Measurements from ENCODE around the gene EDA.

Gene EDA

DNA sequence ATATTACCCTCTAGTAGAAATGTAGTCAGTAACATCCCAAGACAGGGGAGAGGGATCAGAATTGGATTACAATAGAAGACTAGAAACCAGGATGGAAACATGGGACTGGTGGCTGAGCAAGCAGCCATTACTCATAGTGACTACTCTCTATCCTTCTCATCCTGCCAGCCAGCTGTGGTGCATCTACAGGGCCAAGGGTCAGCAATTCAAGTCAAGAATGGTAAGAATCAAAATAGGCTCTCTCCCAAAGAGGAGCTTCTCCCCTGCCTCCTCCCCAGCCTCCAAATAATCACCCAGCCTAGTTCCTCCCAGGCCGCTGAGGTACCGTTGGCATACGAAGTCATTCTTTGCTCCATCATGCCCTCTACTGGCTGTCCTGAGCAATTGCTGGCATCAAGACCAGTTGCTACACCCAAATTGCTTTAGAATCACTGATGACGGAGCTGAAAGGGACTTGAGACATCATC is 414.4 kb downstream of the EDA start:
- Histone ChIP-seq H3K23ac (ENCODE audit: low read length) (no peak overlapping the region), H3K4me1 (ENCODE audit: control insufficient read depth in 1 of 2, insufficient read depth in 2 of 2, low read length in 2 of 2) (no peaks in the 10 kb centered on the region), H2BK120ac (ENCODE audit: insufficient read depth, low read length, poor library complexity) (no peak overlapping the region), H3K27ac (ENCODE audit: low read depth, low read length) (no peak overlapping the region), H2BK5ac (ENCODE audit: low read depth, low read length, poor library complexity) (no peak overlapping the region), H3K9me3 (ENCODE audit: insufficient read depth, low read depth, low read length) (no peaks in the 10 kb centered on the region), H3K18ac (ENCODE audit: low read length) (no peak overlapping the region), H2AK5ac (ENCODE audit: low read length) (no peak overlapping the region), H4K8ac (ENCODE audit: low read depth, low read length) (no peak overlapping the region), H3K36me3 (ENCODE audit: control insufficient read depth in 1 of 2, insufficient read depth in 2 of 2, low read length in 2 of 2) (no peaks in the 10 kb centered on the region), H3K14ac (ENCODE audit: low read length) (no peak overlapping the region), H3K27me3 (ENCODE audit: insufficient read depth, low read length) (no peaks in the 10 kb centered on the region), H3K4me2 (ENCODE audit: low read length) (no peak overlapping the region), H3K9ac (ENCODE audit: low read length) (no peak overlapping the region), H3K79me1 (ENCODE audit: low read length) (no peaks in the 10 kb centered on the region), H3K4me3 (ENCODE audit: low read depth, low read length) (no peak overlapping the region), H2AFZ (ENCODE audit: insufficient read depth, low read length, poor library complexity) (no peak overlapping the region), H4K12ac (ENCODE audit: low read depth, low read length) (no peak overlapping the region), H4K91ac (ENCODE audit: low read depth, low read length) (no peak overlapping the region), H3K4ac (ENCODE audit: low read depth, low read length) (no peak overlapping the region), H3K79me2 (ENCODE audit: control insufficient read depth, insufficient read depth, low read length, poor library complexity) (no peaks in the 10 kb centered on the region), H2BK12ac (ENCODE audit: low read length) (no peak overlapping the region)
- WGBS (ENCODE audit: extremely low coverage, insufficient coverage, insufficient read length): no CpG with 5 or more reads among the region's 4 CpGs
- peak; percentile 24 to 61 for DNase-seq

DNA sequence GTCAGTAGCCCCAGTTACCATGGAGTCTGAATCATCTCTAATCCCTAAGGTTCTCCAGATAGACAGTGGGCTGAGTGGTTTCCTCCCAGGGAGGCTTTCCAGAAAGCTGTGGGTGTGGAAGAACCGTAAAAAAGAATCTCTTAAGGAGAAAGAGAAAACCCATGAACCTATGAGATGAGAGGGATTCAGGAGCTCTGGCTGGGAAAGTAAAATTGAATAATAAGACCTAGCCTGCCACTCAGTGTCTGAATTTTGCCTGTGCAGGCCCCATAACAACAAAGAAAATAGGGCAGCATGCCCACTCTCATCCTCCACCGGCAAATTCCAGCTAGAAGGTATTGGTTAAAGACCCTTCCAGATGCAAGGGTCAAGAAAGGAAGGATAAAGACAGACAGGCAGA is 416.9 kb downstream of the EDA start:
- no peak overlapping the region for H2AFZ ChIP-seq (ENCODE audit: insufficient read depth, low read length, poor library complexity)
- no CpG with 5 or more reads among the region's 2 CpGs for WGBS (ENCODE audit: extremely low coverage, insufficient coverage, insufficient read length)
- no peak overlapping the region for H4K8ac ChIP-seq (ENCODE audit: low read depth, low read length)
- no peak overlapping the region for H2BK12ac ChIP-seq (ENCODE audit: low read length)
- H3K14ac ChIP-seq (ENCODE audit: low read length): no peak overlapping the region
- H3K9ac ChIP-seq (ENCODE audit: low read length): no peak overlapping the region
- H3K27ac ChIP-seq (ENCODE audit: low read depth, low read length): no peak overlapping the region
- no peak overlapping the region for H2AK5ac ChIP-seq (ENCODE audit: low read length)
- H3K18ac ChIP-seq (ENCODE audit: low read length): no peak overlapping the region
- DNase-seq: no peak
- H3K23ac ChIP-seq (ENCODE audit: low read length): no peak overlapping the region
- H3K36me3 ChIP-seq (ENCODE audit: control insufficient read depth in 1 of 2, insufficient read depth in 2 of 2, low read length in 2 of 2): no peaks in the 10 kb centered on the region
- H4K91ac ChIP-seq (ENCODE audit: low read depth, low read length): no peak overlapping the region
- H3K79me2 ChIP-seq (ENCODE audit: control insufficient read depth, insufficient read depth, low read length, poor library complexity): no peaks in the 10 kb centered on the region
- H3K4ac ChIP-seq (ENCODE audit: low read depth, low read length): no peak overlapping the region
- no peak overlapping the region for H2BK5ac ChIP-seq (ENCODE audit: low read depth, low read length, poor library complexity)
- no peaks in the 10 kb centered on the region for H3K79me1 ChIP-seq (ENCODE audit: low read length)
- no peak overlapping the region for H3K4me3 ChIP-seq (ENCODE audit: low read depth, low read length)
- no peak overlapping the region for H4K12ac ChIP-seq (ENCODE audit: low read depth, low read length)
- no peaks in the 10 kb centered on the region for H3K27me3 ChIP-seq (ENCODE audit: insufficient read depth, low read length)
- H2BK120ac ChIP-seq (ENCODE audit: insufficient read depth, low read length, poor library complexity): no peak overlapping the region
- H3K9me3 ChIP-seq (ENCODE audit: insufficient read depth, low read depth, low read length): no peaks in the 10 kb centered on the region
- no peaks in the 10 kb centered on the region for H3K4me1 ChIP-seq (ENCODE audit: control insufficient read depth in 1 of 2, insufficient read depth in 2 of 2, low read length in 2 of 2)
- no peak overlapping the region for H3K4me2 ChIP-seq (ENCODE audit: low read length)

DNA sequence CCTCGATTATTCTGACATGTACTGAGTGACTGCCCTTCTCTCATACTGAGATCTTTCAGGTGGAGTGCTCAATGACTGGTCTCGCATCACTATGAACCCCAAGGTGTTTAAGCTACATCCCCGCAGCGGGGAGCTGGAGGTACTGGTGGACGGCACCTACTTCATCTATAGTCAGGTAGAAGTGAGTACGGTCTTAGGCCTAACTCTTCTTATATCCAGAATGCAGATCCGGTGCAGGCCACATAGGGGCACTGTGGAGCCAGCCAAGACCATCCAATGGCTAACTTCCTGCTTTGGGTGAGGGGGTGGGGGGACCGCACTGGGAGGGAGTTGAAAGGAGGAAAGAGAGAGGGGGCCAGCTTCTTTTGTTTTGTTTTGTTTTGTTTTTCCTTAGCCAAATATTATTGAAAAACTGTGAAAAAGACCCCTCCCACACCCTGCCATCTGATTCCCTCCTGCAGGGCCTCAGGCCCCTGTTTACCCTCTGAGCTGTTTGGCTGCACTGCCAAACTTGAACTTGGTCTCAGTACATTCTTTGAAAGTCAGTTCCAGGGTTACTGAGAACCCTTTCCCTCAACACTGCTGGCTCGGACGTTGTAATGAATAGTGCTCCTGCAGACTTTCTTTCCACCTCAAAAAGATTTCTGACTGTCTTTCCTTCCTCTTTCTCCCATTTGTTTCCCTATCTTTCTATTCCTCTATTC is 417.6 kb downstream of the EDA start:
- Histone ChIP-seq H3K27me3 (ENCODE audit: insufficient read depth, low read length) (no peaks in the 10 kb centered on the region), H4K91ac (ENCODE audit: low read depth, low read length) (no peak overlapping the region), H3K36me3 (ENCODE audit: control insufficient read depth in 1 of 2, insufficient read depth in 2 of 2, low read length in 2 of 2) (no peaks in the 10 kb centered on the region), H2AFZ (ENCODE audit: insufficient read depth, low read length, poor library complexity) (no peak overlapping the region), H3K79me2 (ENCODE audit: control insufficient read depth, insufficient read depth, low read length, poor library complexity) (no peaks in the 10 kb centered on the region), H3K9ac (ENCODE audit: low read length) (no peak overlapping the region), H2AK5ac (ENCODE audit: low read length) (no peak overlapping the region), H3K14ac (ENCODE audit: low read length) (no peak overlapping the region), H3K4me3 (ENCODE audit: low read depth, low read length) (no peak overlapping the region), H2BK12ac (ENCODE audit: low read length) (no peak overlapping the region), H3K79me1 (ENCODE audit: low read length) (no peaks in the 10 kb centered on the region), H3K23ac (ENCODE audit: low read length) (no peak overlapping the region), H2BK5ac (ENCODE audit: low read depth, low read length, poor library complexity) (no peak overlapping the region), H4K12ac (ENCODE audit: low read depth, low read length) (no peak overlapping the region), H3K9me3 (ENCODE audit: insufficient read depth, low read depth, low read length) (no peaks in the 10 kb centered on the region), H3K27ac (ENCODE audit: low read depth, low read length) (no peak overlapping the region), H4K8ac (ENCODE audit: low read depth, low read length) (no peak overlapping the region), H3K4me1 (ENCODE audit: control insufficient read depth in 1 of 2, insufficient read depth in 2 of 2, low read length in 2 of 2) (no peaks in the 10 kb centered on the region), H3K18ac (ENCODE audit: low read length) (no peak overlapping the region), H2BK120ac (ENCODE audit: insufficient read depth, low read length, poor library complexity) (no peak overlapping the region), H3K4ac (ENCODE audit: low read depth, low read length) (no peak overlapping the region), H3K4me2 (ENCODE audit: low read length) (no peak overlapping the region)
- DNase-seq: peak in 1 of 2 donors; percentile 34
- WGBS (ENCODE audit: extremely low coverage, insufficient coverage, insufficient read length): no CpG with 5 or more reads among the region's 10 CpGs

DNA sequence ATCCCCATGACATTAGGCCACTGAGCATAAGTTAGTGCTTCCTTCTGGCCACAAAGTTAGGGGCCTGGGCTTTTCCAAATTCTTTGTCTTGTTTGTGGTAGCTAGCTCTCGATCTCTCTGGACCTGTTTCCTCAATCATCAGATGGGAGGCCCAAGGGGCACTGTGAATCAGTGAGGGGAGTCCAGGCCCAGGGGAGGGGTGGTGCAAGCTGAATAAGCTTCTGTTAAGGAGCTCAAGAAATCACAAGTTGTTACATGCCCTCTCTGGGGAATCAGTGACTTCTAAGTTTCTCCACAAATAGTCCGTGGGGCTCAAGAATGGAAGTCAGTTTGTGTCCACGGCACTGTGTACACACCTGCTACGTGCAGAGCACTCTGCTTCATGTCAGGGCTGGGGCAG is 418.7 kb downstream of the EDA start:
- Histone ChIP-seq H4K8ac (ENCODE audit: low read depth, low read length) (no peak overlapping the region), H2AK5ac (ENCODE audit: low read length) (no peak overlapping the region), H3K4me1 (ENCODE audit: control insufficient read depth in 1 of 2, insufficient read depth in 2 of 2, low read length in 2 of 2) (no peaks in the 10 kb centered on the region), H2BK120ac (ENCODE audit: insufficient read depth, low read length, poor library complexity) (no peak overlapping the region), H4K91ac (ENCODE audit: low read depth, low read length) (no peak overlapping the region), H3K9me3 (ENCODE audit: insufficient read depth, low read depth, low read length) (no peaks in the 10 kb centered on the region), H3K14ac (ENCODE audit: low read length) (no peak overlapping the region), H2BK12ac (ENCODE audit: low read length) (no peak overlapping the region), H3K79me1 (ENCODE audit: low read length) (no peaks in the 10 kb centered on the region), H3K18ac (ENCODE audit: low read length) (no peak overlapping the region), H4K12ac (ENCODE audit: low read depth, low read length) (no peak overlapping the region), H3K4me2 (ENCODE audit: low read length) (no peak overlapping the region), H3K9ac (ENCODE audit: low read length) (no peak overlapping the region), H3K79me2 (ENCODE audit: control insufficient read depth, insufficient read depth, low read length, poor library complexity) (no peaks in the 10 kb centered on the region), H2AFZ (ENCODE audit: insufficient read depth, low read length, poor library complexity) (no peak overlapping the region), H3K27me3 (ENCODE audit: insufficient read depth, low read length) (no peaks in the 10 kb centered on the region), H3K27ac (ENCODE audit: low read depth, low read length) (no peak overlapping the region), H3K4me3 (ENCODE audit: low read depth, low read length) (no peak overlapping the region), H2BK5ac (ENCODE audit: low read depth, low read length, poor library complexity) (no peak overlapping the region), H3K4ac (ENCODE audit: low read depth, low read length) (no peak overlapping the region), H3K36me3 (ENCODE audit: control insufficient read depth in 1 of 2, insufficient read depth in 2 of 2, low read length in 2 of 2) (no peaks in the 10 kb centered on the region), H3K23ac (ENCODE audit: low read length) (no peak overlapping the region)
- no CpG with 5 or more reads among the region's 4 CpGs for WGBS (ENCODE audit: extremely low coverage, insufficient coverage, insufficient read length)
- no peak for DNase-seq
